DOHH2 (cell line): Measurements from ENCODE around the gene SHB.

Experiments used
- H3F3A ChIP-seq: fragments of 200-600 bp; sonication (generic), shearing (Covaris generic); 2 replicates; pipeline ENCODE4 v1.6.0; 2016; ENCODE audit warnings: antibody characterized with exemption, mild to moderate bottlenecking; ENCODE audit not compliant: control insufficient read depth, insufficient read depth
- H3K27ac ChIP-seq: fragments of 200-600 bp; sonication (generic); 2 replicates; pipeline ENCODE4 v1.5.1; 2014; ENCODE audit warnings: low read depth, mild to moderate bottlenecking, low read length, moderate library complexity
- H3K27me3 ChIP-seq: fragments of 200-600 bp; sonication (generic); 2 replicates; pipeline ENCODE4 v1.6.1; 2014; ENCODE audit warnings: mild to moderate bottlenecking, low read length, mixed read lengths; ENCODE audit not compliant: control insufficient read depth
- H3K36me3 ChIP-seq: fragments of 200-600 bp; sonication (generic); 2 replicates; pipeline ENCODE4 v1.6.1; 2014; ENCODE audit warnings: mild to moderate bottlenecking, low read length, moderate library complexity, mixed read lengths; ENCODE audit not compliant: control insufficient read depth
- H3K4me1 ChIP-seq: fragments of 200-600 bp; sonication (generic); 2 replicates; pipeline ENCODE4 v1.6.1; 2014; ENCODE audit warnings: mild to moderate bottlenecking, low read length, mixed read lengths; ENCODE audit not compliant: control insufficient read depth
- H3K4me2 ChIP-seq: fragments of 200-600 bp; sonication (generic); 2 replicates; pipeline ENCODE4 v1.6.0; 2014; ENCODE audit warnings: mild to moderate bottlenecking, low read length, moderate library complexity
- H3K4me3 ChIP-seq: fragments of 200-600 bp; sonication (generic); 2 replicates; pipeline ENCODE4 v1.5.1; 2014; ENCODE audit warnings: mild to moderate bottlenecking, low read length, mixed read lengths
- H3K79me2 ChIP-seq: fragments of 200-600 bp; sonication (generic); 2 replicates; pipeline ENCODE4 v1.6.1; 2014; ENCODE audit warnings: mild to moderate bottlenecking, low read length, mixed read lengths; ENCODE audit not compliant: control insufficient read depth
- H3K9me2 ChIP-seq: fragments of 200-600 bp; sonication (generic); replicated peaks from 2 replicates; pipeline ENCODE4 v1.6.1; 2014; ENCODE audit warnings: mild to moderate bottlenecking, low read length, mixed read lengths; ENCODE audit not compliant: control insufficient read depth
- H3K9me3 ChIP-seq: fragments of 200-600 bp; sonication (generic); 2 replicates; pipeline ENCODE4 v1.6.1; 2014; ENCODE audit warnings: antibody characterized with exemption, low read length, mixed read lengths; ENCODE audit not compliant: control insufficient read depth, insufficient read depth
- H4K20me1 ChIP-seq: fragments of 200-600 bp; sonication (generic); 2 replicates; pipeline ENCODE4 v1.6.0; 2014; ENCODE audit warnings: low read depth, mild to moderate bottlenecking, antibody characterized with exemption, low read length, moderate library complexity; ENCODE audit not compliant: control insufficient read depth, insufficient read depth
- CTCF ChIP-seq: fragments of 200-600 bp; sonication (generic); IDR thresholded peaks from one replicate; pipeline ENCODE4 v1.5.1; 2014; ENCODE audit warnings: antibody characterized with exemption, mild to moderate bottlenecking, low read depth, low read length; ENCODE audit not compliant: poor library complexity, severe bottlenecking
- EZH2phosphoT487 ChIP-seq: fragments of 200-600 bp; sonication (generic); IDR thresholded peaks from 2 replicates; pipeline ENCODE4 v1.6.1; 2017; ENCODE audit warnings: borderline replicate concordance, mild to moderate bottlenecking, antibody characterized with exemption, low read length, moderate library complexity, mixed read lengths

SHB gene

GRCh38 chr9:38066914-38067858, 1.8 kb downstream of the SHB start:
- H3K4me2 ChIP-seq: peak overlapping the region; percentile 37
- no peak overlapping the region for H3K27ac ChIP-seq
- peaks cover 53% of the 10 kb centered on the region for H3K27me3 ChIP-seq
- no peaks in the 10 kb centered on the region for H3K36me3 ChIP-seq
- no peaks in the 10 kb centered on the region for H3K9me2 ChIP-seq
- H3F3A ChIP-seq: no peaks in the 10 kb centered on the region
- no peak overlapping the region for H3K4me3 ChIP-seq
- H3K79me2 ChIP-seq: no peaks in the 10 kb centered on the region
- peaks cover 9% of the 10 kb centered on the region; the same call in 1 of the 2 replicates for H3K4me1 ChIP-seq
- TF ChIP-seq EZH2phosphoT487 (no peak), CTCF (no peak)
- no peaks in the 10 kb centered on the region for H3K9me3 ChIP-seq
- no peaks in the 10 kb centered on the region for H4K20me1 ChIP-seq

- Histone ChIP-seq H3K9me2 (no peaks in the 10 kb centered on the region), H3K36me3 (no peaks in the 10 kb centered on the region), H3K4me2 (no peak overlapping the region; the same call in 1 of the 2 replicates), H3K9me3 (no peaks in the 10 kb centered on the region), H3F3A (no peaks in the 10 kb centered on the region), H3K27me3 (peaks cover 46% of the 10 kb centered on the region), H3K27ac (no peak overlapping the region), H3K4me1 (peaks cover 9% of the 10 kb centered on the region; the same call in 1 of the 2 replicates), H3K79me2 (no peaks in the 10 kb centered on the region), H3K4me3 (no peak overlapping the region), H4K20me1 (no peaks in the 10 kb centered on the region)
- TF ChIP-seq CTCF (no peak), EZH2phosphoT487 (no peak)
Measured at GRCh38 chr9:38066197-38066913, 2.7 kb downstream of the SHB start.

- Histone ChIP-seq H3F3A (no peaks in the 10 kb centered on the region), H3K79me2 (no peaks in the 10 kb centered on the region), H4K20me1 (no peaks in the 10 kb centered on the region), H3K4me1 (peaks cover 9% of the 10 kb centered on the region; the same call in 1 of the 2 replicates), H3K4me3 (no peak overlapping the region), H3K27ac (no peak overlapping the region), H3K9me3 (no peaks in the 10 kb centered on the region), H3K27me3 (peaks cover 38% of the 10 kb centered on the region), H3K9me2 (no peaks in the 10 kb centered on the region), H3K4me2 (no peak overlapping the region), H3K36me3 (no peaks in the 10 kb centered on the region)
- TF ChIP-seq EZH2phosphoT487 (no peak), CTCF (no peak)
Measured at GRCh38 chr9:38065369-38066075, 3.5 kb downstream of the SHB start.
